Hepatocyte (in vitro differentiated cells): ENCODE results near the gene DAAM1.

Source experiments
- CTCF ChIP-seq: fragments of 200-600 bp; sonication (generic); IDR thresholded peaks from 2 replicates; pipeline ENCODE4 v1.5.1; 2016; ENCODE audit warnings: antibody characterized with exemption, mild to moderate bottlenecking; ENCODE audit not compliant: poor library complexity
- EZH2 ChIP-seq: fragments of 200-600 bp; sonication (generic); IDR thresholded peaks from 2 replicates; pipeline ENCODE4 v1.6.1; 2016; ENCODE audit warnings: antibody characterized with exemption, mild to moderate bottlenecking, borderline replicate concordance
- EZH2phosphoT487 ChIP-seq: fragments of 200-600 bp; sonication (generic); IDR thresholded peaks from one replicate; pipeline ENCODE4 v1.6.1; 2018; ENCODE audit warnings: antibody characterized with exemption, mild to moderate bottlenecking, low read depth, moderate library complexity; ENCODE audit not compliant: unreplicated experiment, severe bottlenecking

DNA sequence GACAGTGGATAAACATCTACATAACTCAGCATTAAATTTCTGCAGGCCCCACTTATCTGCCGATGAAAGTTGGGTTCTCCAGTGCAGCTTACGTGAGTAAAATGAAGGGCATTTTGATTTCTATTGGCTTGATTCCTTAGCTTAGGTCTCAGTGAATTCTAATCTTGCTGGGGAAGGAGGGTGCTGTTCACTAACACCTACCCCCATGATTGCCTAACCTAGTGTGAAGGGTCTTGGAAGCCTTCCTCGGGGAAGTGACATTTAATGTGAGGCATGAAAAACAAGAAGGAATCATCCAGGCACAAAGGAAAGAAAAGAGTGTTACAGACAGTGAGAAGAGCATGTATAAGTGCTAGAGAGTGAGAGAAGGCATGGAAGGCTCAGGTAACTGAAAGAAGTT, 81.0 kb downstream of the DAAM1 start:
- TF ChIP-seq CTCF, result no peak
- TF ChIP-seq EZH2, result no peak
- no peak for TF ChIP-seq EZH2phosphoT487
